ENCODE results near the gene SUMF1.
"Not testable (repeated sequence)": the region's sequence is repeated elsewhere in the genome, so short reads cannot be mapped to it uniquely, and the experiment has no call there.

The SUMF1 gene

DNA sequence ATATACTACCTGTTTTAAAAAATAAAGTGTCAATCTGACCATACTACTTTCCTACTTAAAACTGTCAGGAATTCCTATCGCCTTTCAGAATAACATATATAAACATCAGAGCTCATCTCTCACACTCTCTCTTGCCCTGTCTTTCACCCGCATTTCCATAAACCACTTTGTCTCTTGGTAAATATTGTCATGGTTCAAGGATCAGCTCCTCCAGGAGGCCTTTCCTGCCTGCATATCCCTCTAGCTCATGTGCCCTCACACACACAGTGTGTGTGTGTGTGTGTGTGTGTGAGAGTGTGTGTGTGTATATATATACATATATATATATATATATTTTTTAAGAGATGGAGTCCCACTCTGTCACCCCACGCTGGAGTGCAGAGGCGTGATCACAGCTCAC, 6.7 kb downstream of the SUMF1 start:
- no peak for TF ChIP-seq CTCF (IDR thresholded peaks at IDR 0.05; ENCODE audit: borderline replicate concordance, insufficient read depth, low read depth, low read length)
- H3K4me3 ChIP-seq (ENCODE audit: low read depth, low read length) = no peak overlapping the region

DNA sequence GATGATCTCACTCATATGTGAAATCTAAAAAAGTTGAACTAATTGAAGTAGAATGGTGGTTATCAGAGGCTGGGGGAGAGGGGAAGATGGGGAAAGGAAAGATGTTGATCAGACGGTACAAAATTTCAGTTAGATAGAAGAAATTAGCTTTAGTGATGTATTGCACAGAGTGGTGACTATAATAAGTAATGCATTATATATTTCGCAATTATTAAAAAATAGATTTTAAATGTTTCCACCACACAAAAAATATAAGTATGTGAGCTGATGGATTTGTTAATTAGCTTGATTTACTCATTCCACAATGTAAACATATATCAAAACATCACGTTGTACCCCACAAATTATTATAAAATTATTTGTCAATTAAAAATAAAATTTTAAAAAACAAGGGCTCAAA, 8.1 kb downstream of the SUMF1 start:
- H3K4me3 ChIP-seq (ENCODE audit: low read depth, low read length) = no peak overlapping the region
- no peak for TF ChIP-seq CTCF (IDR thresholded peaks at IDR 0.05; ENCODE audit: borderline replicate concordance, insufficient read depth, low read depth, low read length)

DNA sequence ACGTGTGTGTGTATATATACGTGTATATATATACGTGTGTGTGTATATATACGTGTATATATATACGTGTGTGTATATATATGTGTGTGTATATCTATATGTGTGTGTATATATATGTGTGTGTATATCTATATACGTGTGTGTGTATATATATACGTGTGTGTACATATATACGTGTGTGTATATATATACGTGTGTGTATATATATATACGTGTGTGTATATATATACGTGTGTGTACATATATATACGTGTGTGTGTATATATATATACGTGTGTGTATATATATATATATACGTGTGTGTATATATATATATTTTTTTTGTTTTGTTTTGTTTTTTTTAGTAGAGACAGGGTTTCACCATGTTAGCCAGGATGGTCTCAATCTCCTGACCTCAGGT, 10.3 kb downstream of the SUMF1 start:
- H3K4me3 ChIP-seq (ENCODE audit: low read depth, low read length) = not testable (repeated sequence)

- no peak overlapping the region for H3K4me3 ChIP-seq (ENCODE audit: low read depth, low read length)
- TF ChIP-seq CTCF (IDR thresholded peaks at IDR 0.05; ENCODE audit: borderline replicate concordance, insufficient read depth, low read depth, low read length) = no peak
Observed at GRCh38 chr3:4454142-4454541, 12.9 kb downstream of the SUMF1 start.

GRCh38 chr3:4449043-4449805, 17.8 kb downstream of the SUMF1 start:
- TF ChIP-seq CTCF (IDR thresholded peaks at IDR 0.05; ENCODE audit: borderline replicate concordance, insufficient read depth, low read depth, low read length) = no peak
- H3K4me3 ChIP-seq (ENCODE audit: low read depth, low read length) = no peak overlapping the region

DNA sequence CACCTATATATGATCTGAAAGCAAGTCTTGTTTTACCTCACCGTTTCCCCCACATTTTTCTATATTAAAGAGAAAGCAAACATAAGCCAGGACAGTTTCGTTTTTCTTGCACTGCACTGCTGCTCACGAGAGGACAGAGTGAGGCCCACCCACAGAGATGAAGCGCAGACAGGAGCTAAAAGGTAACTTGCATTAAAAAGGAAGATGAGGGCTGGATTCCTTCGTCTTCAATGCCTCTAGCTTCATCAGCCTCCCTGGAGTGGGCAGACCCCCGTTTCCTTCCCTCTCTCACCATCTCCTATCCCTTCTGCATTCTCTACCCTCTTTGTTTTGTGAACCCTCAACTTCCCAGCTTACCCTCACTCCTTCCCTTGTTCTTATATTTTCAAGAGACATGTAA, 18.9 kb downstream of the SUMF1 start:
- no peak for TF ChIP-seq CTCF (IDR thresholded peaks at IDR 0.05; ENCODE audit: borderline replicate concordance, insufficient read depth, low read depth, low read length)
- H3K4me3 ChIP-seq (ENCODE audit: low read depth, low read length) = no peak overlapping the region

GRCh38 chr3:4447295-4447999, 19.6 kb downstream of the SUMF1 start:
- TF ChIP-seq CTCF (IDR thresholded peaks at IDR 0.05; ENCODE audit: borderline replicate concordance, insufficient read depth, low read depth, low read length) = no peak
- no peak overlapping the region for H3K4me3 ChIP-seq (ENCODE audit: low read depth, low read length)
